ENCODE data around the gene LRSAM1.

LRSAM1 gene

GRCh38 chr9:127541176-127541575 is 89.9 kb downstream of the LRSAM1 start:
- Histone ChIP-seq H3K9me3 (replicated peaks; ENCODE audit: insufficient read depth, low read length) (no peaks in the 10 kb centered on the region), H2AFZ (ENCODE audit: low read length) (no peak overlapping the region), H3K79me2 (ENCODE audit: low read length) (no peaks in the 10 kb centered on the region), H4K20me1 (ENCODE audit: insufficient read depth, low read length) (no peaks in the 10 kb centered on the region), H3K4me2 (ENCODE audit: low read depth, low read length) (no peak overlapping the region), H3F3A (ENCODE audit: insufficient read depth, low read length) (no peaks in the 10 kb centered on the region), H3K4me3 (ENCODE audit: low read length) (no peak overlapping the region), H3K9me2 (replicated peaks; ENCODE audit: insufficient read depth, low read length) (no peaks in the 10 kb centered on the region), H3K27ac (ENCODE audit: low read length) (no peak overlapping the region), H3K27me3 (replicated peaks; ENCODE audit: insufficient read depth, low read length) (no peaks in the 10 kb centered on the region), H3K36me3 (replicated peaks; ENCODE audit: insufficient read depth, low read length) (no peaks in the 10 kb centered on the region), H3K4me1 (ENCODE audit: low read length) (no peaks in the 10 kb centered on the region), H3K9ac (ENCODE audit: low read length) (no peak overlapping the region)
- TF ChIP-seq EZH2phosphoT487 (IDR thresholded peaks at IDR 0.05; ENCODE audit: low read length) (no peak), CTCF (IDR thresholded peaks at IDR 0.05; ENCODE audit: low read length) (no peak), EZH2 (optimal IDR thresholded peaks at IDR 0.05; ENCODE audit: low read depth, low read length) (no peak)
- DNase-seq = no peak

- no peaks in the 10 kb centered on the region for H3F3A ChIP-seq (ENCODE audit: insufficient read depth, low read length)
- H3K4me2 ChIP-seq (ENCODE audit: low read depth, low read length) = no peak overlapping the region
- no peaks in the 10 kb centered on the region for H3K9me3 ChIP-seq (replicated peaks; ENCODE audit: insufficient read depth, low read length)
- DNase-seq = no peak
- H3K27me3 ChIP-seq (replicated peaks; ENCODE audit: insufficient read depth, low read length) = no peaks in the 10 kb centered on the region
- TF ChIP-seq EZH2 (optimal IDR thresholded peaks at IDR 0.05; ENCODE audit: low read depth, low read length) (no peak), EZH2phosphoT487 (IDR thresholded peaks at IDR 0.05; ENCODE audit: low read length) (no peak), CTCF (IDR thresholded peaks at IDR 0.05; ENCODE audit: low read length) (no peak)
- H4K20me1 ChIP-seq (ENCODE audit: insufficient read depth, low read length) = no peaks in the 10 kb centered on the region
- no peak overlapping the region for H3K4me3 ChIP-seq (ENCODE audit: low read length)
- no peaks in the 10 kb centered on the region for H3K9me2 ChIP-seq (replicated peaks; ENCODE audit: insufficient read depth, low read length)
- H3K79me2 ChIP-seq (ENCODE audit: low read length) = no peaks in the 10 kb centered on the region
- H3K36me3 ChIP-seq (replicated peaks; ENCODE audit: insufficient read depth, low read length) = no peaks in the 10 kb centered on the region
- no peak overlapping the region for H2AFZ ChIP-seq (ENCODE audit: low read length)
- H3K4me1 ChIP-seq (ENCODE audit: low read length) = no peaks in the 10 kb centered on the region
- H3K27ac ChIP-seq (ENCODE audit: low read length) = no peak overlapping the region
- no peak overlapping the region for H3K9ac ChIP-seq (ENCODE audit: low read length)
Measured at GRCh38 chr9:127541865-127542264, 90.6 kb downstream of the LRSAM1 start.

GRCh38 chr9:127543221-127543620 is 91.9 kb downstream of the LRSAM1 start:
- Histone ChIP-seq H3K9me2 (replicated peaks; ENCODE audit: insufficient read depth, low read length) (no peaks in the 10 kb centered on the region), H2AFZ (ENCODE audit: low read length) (no peak overlapping the region), H3K4me3 (ENCODE audit: low read length) (no peak overlapping the region), H3K27me3 (replicated peaks; ENCODE audit: insufficient read depth, low read length) (no peaks in the 10 kb centered on the region), H3K36me3 (replicated peaks; ENCODE audit: insufficient read depth, low read length) (no peaks in the 10 kb centered on the region), H3K9me3 (replicated peaks; ENCODE audit: insufficient read depth, low read length) (no peaks in the 10 kb centered on the region), H3K27ac (ENCODE audit: low read length) (no peak overlapping the region), H3K4me2 (ENCODE audit: low read depth, low read length) (no peak overlapping the region), H3K79me2 (ENCODE audit: low read length) (no peaks in the 10 kb centered on the region), H4K20me1 (ENCODE audit: insufficient read depth, low read length) (no peaks in the 10 kb centered on the region), H3F3A (ENCODE audit: insufficient read depth, low read length) (no peaks in the 10 kb centered on the region), H3K4me1 (ENCODE audit: low read length) (no peaks in the 10 kb centered on the region), H3K9ac (ENCODE audit: low read length) (no peak overlapping the region)
- DNase-seq = no peak
- TF ChIP-seq EZH2phosphoT487 (IDR thresholded peaks at IDR 0.05; ENCODE audit: low read length) (no peak), CTCF (IDR thresholded peaks at IDR 0.05; ENCODE audit: low read length) (no peak), EZH2 (optimal IDR thresholded peaks at IDR 0.05; ENCODE audit: low read depth, low read length) (no peak)

Measured in MM.1S (cell line).